ENCODE data around the gene DBP. TPM values are rescaled to one million over a fixed set of nuclear protein-coding genes. Genes with fewer than 3 reads are reported as not detected.
A peak's percentile ranks its signal among the peaks of the same experiment; 100 is the strongest.

Gene DBP
- total and polyA plus RNA-seq, 12 donors = 11.5 to 80.6 (median 53.6) TPM

- no peak for TF ChIP-seq POLR2A (IDR thresholded peaks at IDR 0.05)
- TF ChIP-seq, protein P1, sequence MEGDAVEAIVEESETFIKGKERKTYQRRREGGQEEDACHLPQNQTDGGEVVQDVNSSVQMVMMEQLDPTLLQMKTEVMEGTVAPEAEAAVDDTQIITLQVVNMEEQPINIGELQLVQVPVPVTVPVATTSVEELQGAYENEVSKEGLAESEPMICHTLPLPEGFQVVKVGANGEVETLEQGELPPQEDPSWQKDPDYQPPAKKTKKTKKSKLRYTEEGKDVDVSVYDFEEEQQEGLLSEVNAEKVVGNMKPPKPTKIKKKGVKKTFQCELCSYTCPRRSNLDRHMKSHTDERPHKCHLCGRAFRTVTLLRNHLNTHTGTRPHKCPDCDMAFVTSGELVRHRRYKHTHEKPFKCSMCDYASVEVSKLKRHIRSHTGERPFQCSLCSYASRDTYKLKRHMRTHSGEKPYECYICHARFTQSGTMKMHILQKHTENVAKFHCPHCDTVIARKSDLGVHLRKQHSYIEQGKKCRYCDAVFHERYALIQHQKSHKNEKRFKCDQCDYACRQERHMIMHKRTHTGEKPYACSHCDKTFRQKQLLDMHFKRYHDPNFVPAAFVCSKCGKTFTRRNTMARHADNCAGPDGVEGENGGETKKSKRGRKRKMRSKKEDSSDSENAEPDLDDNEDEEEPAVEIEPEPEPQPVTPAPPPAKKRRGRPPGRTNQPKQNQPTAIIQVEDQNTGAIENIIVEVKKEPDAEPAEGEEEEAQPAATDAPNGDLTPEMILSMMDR (IDR thresholded peaks at IDR 0.05) = no peak
- Histone ChIP-seq H3K27me3 (no peaks in the 10 kb centered on the region), H3K36me3 (replicated peaks in 1 of 2) (no peaks in the 10 kb centered on the region), H3K4me3 (no peak overlapping the region), H3K9me3 (replicated peaks in 1 of 3) (no peaks in the 10 kb centered on the region), H3K4me1 (replicated peaks in 1 of 2) (peaks cover 0 to 3% of the 10 kb centered on the region in 2 donors), H3K27ac (no peak overlapping the region)
- DNase-seq = no peak
- intact Hi-C loops (cut with DNase I) = loop anchor here (10.0 kb wide), 3 partner anchors 65 to 175 kb away; no protein-coding TSS in a partner anchor
- 83 to 96% (median 90%) methylated on average over 11 to 26 of the region's 26 CpGs for WGBS, 4 donors
Measured at GRCh38 chr19:48669903-48670668, 32.9 kb upstream of the DBP start.

GRCh38 chr19:48668761-48669160 lies 31.6 kb upstream of the DBP start:
- TF ChIP-seq, protein P1 (IDR thresholded peaks at IDR 0.05) = no peak
- TF ChIP-seq POLR2A (IDR thresholded peaks at IDR 0.05) = no peak
- no peaks in the 10 kb centered on the region for H3K9me3 ChIP-seq (replicated peaks in 1 of 3)
- WGBS, 4 donors = 89 to 100% (median 95%) methylated on average over 2 of the region's 2 CpGs
- no peak overlapping the region for H3K4me3 ChIP-seq
- DNase-seq = no peak
- H3K27me3 ChIP-seq = no peaks in the 10 kb centered on the region
- no peaks in the 10 kb centered on the region for H3K4me1 ChIP-seq (replicated peaks in 1 of 2)
- intact Hi-C loops (cut with DNase I) = no loop called here
- H3K36me3 ChIP-seq (replicated peaks in 1 of 2) = no peaks in the 10 kb centered on the region
- H3K27ac ChIP-seq = no peak overlapping the region

GRCh38 chr19:48668332-48668731 lies 31.2 kb upstream of the DBP start:
- Histone ChIP-seq H3K27me3 (no peaks in the 10 kb centered on the region), H3K36me3 (replicated peaks in 1 of 2) (no peaks in the 10 kb centered on the region), H3K4me3 (no peak overlapping the region), H3K4me1 (replicated peaks in 1 of 2) (no peaks in the 10 kb centered on the region), H3K27ac (no peak overlapping the region), H3K9me3 (replicated peaks in 1 of 3) (no peaks in the 10 kb centered on the region)
- WGBS, 4 donors = 33 to 67% (median 46%) methylated on average over 2 to 3 of the region's 3 CpGs
- intact Hi-C loops (cut with DNase I) = no loop called here
- TF ChIP-seq, protein P1 (IDR thresholded peaks at IDR 0.05) = no peak
- no peak for TF ChIP-seq POLR2A (IDR thresholded peaks at IDR 0.05)
- peak in 5 of 7 donors; percentile 41 to 53 (median 47) for DNase-seq

DNA sequence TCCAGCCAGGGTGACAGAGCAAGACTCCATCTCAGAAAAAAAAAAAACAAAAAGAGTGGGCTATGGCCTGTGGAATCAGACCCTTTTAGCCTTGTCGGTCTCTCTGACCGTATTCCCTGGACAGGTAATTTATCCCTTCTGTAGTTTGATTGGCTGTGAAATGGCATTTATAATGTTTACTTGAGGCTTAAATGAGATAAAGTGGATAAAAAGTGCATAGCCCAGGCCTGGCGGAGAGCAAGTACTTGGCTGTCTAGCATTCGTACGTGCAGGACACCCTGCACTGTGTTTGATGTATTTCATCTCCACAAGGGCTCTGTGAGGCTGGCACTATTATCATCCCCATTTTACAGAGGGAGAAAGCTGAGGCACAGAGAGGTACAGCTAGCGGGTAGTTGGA lies 28.6 kb upstream of the DBP start:
- no peaks in the 10 kb centered on the region for H3K27me3 ChIP-seq
- H3K36me3 ChIP-seq (replicated peaks in 1 of 2) = no peaks in the 10 kb centered on the region
- intact Hi-C loops (cut with DNase I) = no loop called here
- TF ChIP-seq, protein P1 (IDR thresholded peaks at IDR 0.05) = no peak
- no peak for TF ChIP-seq POLR2A (IDR thresholded peaks at IDR 0.05)
- no peak for DNase-seq
- no peaks in the 10 kb centered on the region for H3K9me3 ChIP-seq (replicated peaks in 1 of 3)
- 82 to 91% (median 88%) methylated on average over 5 to 6 of the region's 6 CpGs for WGBS, 4 donors
- H3K4me3 ChIP-seq = no peak overlapping the region
- H3K27ac ChIP-seq = no peak overlapping the region
- H3K4me1 ChIP-seq (replicated peaks in 1 of 2) = peaks cover 0 to 6% of the 10 kb centered on the region in 2 donors
